ENCODE results near the gene IPMK.
"Not testable (repeated sequence)": the region's sequence is repeated elsewhere in the genome, so short reads cannot be mapped to it uniquely, and the experiment has no call there.

IPMK gene

DNA sequence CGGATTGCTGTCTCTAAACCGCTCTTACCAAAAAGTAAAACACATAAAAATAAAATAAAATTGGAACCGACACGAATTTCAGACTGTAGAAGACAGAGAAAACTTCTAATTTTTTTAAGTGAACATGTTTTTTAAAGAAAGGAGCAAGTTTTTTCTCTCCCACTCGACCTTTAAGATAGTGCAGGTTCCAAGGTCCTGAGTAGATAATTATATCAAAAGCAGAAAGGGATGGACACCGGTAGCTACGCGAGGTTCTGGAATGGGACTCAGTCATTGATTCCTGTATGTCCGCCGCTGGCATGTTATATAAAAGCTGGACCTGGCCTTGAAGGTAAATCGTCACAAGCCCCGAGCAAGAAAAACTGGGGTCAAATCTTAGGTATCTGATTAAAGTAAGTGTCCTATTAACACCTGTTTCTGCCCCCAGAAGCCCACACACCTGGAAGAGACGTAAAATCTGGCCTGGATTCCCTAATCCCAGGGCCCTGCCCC is 806 bp upstream of the IPMK start:
- FAIRE-seq (no peak), DNase-seq (ENCODE audit: low spot score) (no peak)

DNA sequence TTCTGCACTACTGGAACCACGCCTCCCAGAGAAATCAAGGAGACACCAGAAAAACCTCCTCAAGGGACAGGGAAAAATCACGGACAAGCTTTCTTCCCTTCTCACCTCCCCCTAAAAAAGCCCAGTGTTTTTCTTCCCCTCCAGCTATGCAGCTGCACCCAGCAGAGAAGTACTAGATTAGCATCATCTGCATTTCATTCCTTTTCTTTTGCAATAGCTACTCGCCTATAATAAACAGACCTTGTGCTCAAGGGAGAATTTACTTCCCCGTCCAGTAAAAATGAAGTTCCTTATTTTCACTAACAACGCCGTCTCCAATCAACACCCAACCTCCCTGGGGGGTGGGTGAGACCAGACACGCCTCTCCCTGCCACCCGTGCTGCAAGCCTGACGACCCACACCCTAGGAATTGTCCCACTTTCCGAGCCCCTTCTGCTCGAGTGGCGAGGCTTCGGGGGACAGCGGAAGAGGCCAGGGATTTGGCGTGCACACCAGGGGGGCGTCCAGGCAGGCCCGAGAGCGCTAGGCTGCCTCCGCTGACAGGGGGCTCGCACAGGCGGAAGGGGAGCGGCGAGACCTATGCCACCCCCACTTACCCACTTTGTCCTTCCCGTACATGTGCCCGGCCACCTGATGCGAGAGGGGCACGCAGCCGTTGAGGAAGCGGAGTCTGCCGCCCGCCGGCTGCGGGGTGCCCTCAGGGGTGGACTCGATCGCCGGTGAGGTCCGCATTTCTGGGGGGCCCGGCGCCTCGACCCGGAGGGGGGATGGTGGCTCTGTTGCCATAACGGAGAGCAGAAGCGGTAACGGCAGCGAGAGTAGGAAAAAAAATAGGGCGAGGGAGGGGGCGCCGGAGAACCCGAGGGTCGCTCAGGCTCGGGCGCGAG is 625 bp downstream of the IPMK start:
- FAIRE-seq = no peak
- DNase-seq (ENCODE audit: low spot score) = peak; percentile 32

DNA sequence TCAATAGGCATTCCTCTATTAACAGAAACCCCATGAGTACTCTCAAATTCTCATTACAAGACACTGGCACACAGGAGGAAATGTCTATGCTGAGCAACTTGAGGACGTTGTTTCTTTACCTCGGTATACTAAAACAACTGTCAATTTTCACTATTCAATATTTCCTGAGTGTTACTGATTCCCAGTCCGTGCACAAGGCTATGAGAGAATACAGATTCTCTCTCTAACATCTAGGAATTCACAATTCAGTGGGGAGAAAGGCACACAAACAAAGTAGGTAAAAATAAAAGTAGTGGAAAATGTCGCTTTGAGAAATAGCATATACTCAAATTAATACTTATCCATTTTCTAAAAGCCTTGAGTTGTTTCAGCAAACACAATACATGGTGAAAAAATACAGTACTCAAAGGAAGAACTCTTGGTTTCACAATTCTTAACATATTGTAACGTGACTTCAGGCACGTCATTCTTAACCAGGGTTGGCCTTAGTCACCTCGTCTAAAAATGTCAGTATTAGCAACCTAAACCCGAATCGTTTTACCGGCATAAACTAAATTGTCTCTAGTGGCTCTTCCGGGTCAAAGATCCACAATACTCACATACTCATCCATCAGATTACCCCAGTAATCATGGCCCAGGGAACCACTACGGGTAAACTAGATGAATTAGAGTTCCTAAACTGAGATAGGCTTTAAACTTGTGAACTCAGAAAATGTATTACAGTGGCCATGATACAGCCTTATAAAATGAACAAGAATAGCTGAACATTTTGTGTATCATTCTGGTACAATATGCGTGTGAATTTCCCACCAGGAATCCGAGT is 1.5 kb downstream of the IPMK start:
- FAIRE-seq = peak; percentile 64
- DNase-seq (ENCODE audit: low spot score) = peak; percentile 53

DNA sequence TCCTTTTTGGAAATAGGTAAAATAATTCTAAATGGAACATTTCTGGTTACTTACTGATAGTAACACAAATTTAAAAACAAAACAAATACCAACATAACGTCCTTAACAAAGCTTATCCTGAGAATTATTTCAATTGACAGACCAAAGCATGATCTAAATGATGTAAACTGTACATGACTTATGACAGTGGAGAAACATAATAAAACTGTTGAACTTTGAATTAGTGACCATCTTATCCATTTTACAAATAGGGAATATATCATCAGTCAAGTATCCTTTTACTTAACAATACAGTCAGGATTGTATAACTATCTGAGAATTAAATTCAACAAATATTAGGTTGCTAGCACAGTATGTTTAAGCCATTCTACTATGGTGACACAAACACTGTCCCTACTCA is 2.4 kb downstream of the IPMK start:
- FAIRE-seq (no peak), DNase-seq (ENCODE audit: low spot score) (no peak)

DNA sequence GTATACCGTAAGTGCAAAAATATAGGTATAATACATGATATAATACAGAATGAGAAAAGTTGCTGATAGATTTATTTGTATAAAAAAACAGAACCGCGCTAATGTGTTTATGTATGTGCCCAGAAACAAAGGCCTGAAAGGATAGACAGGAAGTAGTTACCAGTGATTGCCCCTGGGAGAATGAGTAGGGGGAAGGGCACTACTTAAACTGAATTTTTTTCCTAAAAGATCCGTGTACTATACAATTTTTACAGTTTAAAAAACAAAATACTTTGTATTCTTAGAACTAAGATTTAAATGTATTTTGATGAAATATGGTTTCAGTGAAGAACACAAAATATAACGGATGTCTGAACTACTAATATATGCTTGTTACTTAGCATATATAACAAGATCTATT is 2.9 kb downstream of the IPMK start:
- FAIRE-seq (peak; percentile 80), DNase-seq (ENCODE audit: low spot score) (peak; percentile 31)

DNA sequence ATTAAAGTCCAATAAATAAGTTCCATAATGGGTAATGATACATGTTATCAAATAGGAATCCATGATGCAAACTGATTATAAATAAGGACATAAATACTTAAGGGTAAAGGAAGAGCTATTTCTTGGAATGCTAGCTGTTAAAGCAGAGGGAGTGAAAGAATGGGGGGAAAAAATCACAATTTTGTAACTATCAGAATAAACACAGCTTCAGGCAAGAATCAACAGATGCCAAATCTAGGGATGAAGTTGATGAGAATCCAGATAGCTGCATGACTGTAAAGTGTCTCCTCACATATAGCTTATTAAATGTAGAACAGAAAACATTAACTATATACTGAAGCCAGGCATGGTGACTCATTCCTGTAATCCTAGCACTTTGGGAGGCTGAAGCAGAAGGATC is 4.9 kb downstream of the IPMK start:
- DNase-seq (ENCODE audit: low spot score) (no peak), FAIRE-seq (no peak)

DNA sequence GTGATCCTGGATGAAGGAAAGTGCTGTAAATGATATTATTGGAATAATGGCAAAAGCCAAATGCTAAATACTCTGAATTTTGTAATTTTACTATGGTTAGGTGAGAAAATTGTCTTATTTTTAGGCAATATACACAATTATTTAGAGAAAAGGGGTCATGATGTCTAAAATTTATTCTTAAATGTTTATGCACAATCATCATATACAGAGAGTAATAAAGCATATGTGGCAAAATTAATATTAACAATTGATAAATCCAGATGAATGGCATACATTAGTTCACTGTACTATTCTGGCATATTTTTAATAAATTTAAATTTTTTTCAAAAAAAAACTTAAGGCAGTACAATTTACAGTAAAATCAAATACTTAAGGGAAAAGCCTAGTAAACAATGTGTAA is 7.4 kb downstream of the IPMK start:
- DNase-seq (ENCODE audit: low spot score) (no peak), FAIRE-seq (no peak)

DNA sequence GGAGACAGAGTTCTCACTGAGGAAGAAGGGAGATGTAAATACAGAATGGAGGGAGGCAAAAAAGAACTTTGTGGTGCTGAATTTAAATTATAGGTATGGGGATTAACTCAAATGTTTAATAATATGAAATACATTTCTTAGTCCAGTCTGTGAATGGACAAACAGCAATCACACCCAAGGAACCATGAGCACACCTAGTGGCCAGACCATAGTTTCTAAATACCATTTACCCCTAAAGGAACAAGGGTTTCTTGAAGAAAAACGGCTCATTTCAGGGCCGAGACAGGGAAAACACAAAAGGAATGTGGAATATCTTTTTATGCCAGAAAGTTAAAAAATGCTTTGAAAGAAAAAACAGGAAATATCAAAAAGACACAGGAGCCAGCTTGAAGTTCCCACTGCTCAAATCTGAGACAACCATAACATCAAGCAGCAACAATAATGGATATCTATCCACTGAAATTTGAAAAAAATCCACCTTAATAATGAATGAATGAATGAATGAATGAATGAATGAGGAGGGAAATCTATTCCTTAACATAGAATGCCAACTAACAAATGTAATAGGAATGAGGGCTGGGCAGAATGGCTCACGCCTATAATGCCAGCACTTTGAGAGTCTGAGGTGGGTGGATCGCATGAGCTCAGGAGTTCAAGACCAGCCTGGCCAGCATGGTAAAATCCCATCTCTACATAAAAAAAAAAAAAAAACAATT is 8.6 kb downstream of the IPMK start:
- DNase-seq (ENCODE audit: low spot score) = no peak
- no peak for FAIRE-seq

DNA sequence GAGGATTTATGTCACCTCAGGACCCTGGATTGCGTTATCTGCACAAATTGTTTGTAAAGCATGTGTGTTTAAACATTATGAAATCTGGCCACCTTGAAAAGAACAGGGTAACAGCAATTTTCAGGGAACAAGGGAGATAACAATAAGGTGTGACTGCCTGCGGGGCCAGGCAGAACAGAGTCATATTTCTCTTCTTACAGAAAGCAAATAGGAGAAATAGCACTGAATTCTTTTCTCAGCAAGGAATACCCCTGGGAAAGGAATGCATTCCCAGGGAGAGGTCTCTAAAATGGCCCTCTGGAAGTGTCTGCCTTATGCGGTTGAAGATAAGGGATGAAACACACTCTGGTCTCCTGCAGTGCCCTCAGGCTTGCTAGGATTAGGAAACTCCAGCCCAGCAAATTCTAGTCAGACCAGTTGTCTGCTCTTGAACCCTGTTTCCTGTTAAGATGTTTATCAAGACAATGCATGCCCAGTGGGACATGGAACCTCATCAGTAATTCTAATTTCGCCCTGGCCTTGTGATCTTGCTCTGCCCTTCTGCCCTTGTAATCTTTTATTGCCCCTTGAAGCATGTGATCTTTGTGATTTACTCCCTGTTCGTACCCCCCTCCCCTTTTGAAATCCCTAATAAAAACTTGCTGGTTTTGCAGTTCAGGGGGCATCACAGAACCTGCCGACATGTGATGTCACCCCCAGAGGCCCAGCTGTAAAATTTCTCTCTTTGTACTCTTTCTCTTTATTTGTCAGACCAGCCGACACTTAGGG is 11.5 kb downstream of the IPMK start:
- DNase-seq (ENCODE audit: low spot score); FAIRE-seq: not testable (repeated sequence)

DNA sequence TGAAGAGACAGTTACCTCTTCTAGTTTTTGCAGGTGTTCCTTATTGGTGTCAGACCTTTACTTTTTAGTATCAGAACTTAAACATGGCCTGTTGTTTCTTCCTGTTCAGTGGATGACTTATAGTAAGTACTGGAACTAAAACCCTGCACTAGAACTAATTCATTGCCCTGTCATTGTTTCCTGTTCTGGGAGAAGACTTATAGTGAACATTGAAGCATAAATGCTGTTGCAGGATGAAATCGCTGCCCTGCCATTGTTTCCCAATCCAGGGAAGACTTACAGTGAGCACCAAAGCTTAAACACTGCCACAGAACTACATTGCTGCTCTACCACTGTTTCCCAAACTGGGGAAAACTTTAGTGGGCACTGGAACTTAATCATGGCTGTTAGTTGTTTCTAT is 13.1 kb downstream of the IPMK start:
- no peak for DNase-seq (ENCODE audit: low spot score)
- FAIRE-seq = no peak

DNA sequence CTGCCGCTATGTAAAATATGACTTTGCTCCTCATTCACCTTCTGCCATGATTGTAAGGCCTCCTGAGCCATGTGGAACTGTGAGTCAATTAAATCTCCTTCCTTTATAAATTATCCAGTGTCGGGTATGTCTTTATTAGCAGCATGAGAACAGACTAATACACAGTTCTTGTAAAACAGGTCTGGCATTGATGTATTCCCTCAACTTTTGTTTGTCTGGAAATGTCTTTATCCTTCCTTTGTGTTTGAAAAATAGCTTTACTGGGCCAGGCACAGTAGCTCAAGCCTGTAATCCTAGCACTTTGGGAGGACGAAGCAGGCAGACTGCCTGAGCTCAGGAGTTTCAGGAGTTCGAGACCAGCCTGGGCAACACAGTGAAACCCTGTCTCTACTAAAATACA is 14.5 kb downstream of the IPMK start:
- no peak for DNase-seq (ENCODE audit: low spot score)
- FAIRE-seq = no peak

DNA sequence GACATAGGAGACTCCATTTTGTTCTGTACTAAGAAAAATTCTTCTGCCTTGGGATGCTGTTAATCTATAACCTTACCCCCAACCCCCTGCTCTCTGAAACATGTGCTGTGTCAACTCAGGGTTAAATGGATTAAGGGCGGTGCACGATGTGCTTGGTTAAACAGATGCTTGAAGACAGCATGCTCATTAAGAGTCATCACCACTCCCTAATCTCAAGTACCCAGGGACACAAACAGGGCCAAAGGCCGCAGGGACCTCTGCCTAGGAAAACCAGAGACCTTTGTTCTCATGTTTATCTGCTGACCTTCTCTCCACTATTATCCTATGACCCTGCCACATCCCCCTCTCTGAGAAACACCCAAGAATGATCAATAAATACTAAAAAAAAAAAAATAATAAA is 23.0 kb downstream of the IPMK start:
- DNase-seq (ENCODE audit: low spot score) = not testable (repeated sequence)
- FAIRE-seq = peak; percentile 85

DNA sequence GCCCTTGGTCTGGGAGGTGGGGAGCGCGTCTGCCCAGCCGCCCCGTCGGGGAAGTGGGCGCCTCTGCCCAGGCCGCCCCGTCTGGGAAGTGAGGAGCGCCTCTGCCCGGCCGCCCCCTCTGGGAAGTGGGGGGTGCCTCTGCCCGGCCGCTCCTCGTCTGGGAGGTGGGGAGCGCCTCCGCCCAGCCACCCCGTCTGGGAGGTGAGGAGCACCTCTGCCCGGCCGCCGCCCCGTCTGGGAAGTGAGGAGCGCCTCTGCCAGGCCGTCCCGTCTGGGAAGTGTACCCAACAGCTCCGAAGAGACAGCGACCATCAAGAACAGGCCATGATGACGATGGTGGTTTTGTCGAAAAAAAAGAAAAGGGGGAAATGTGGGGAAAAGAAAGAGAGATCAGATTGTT is 23.5 kb downstream of the IPMK start:
- DNase-seq (ENCODE audit: low spot score); FAIRE-seq: not testable (repeated sequence)

DNA sequence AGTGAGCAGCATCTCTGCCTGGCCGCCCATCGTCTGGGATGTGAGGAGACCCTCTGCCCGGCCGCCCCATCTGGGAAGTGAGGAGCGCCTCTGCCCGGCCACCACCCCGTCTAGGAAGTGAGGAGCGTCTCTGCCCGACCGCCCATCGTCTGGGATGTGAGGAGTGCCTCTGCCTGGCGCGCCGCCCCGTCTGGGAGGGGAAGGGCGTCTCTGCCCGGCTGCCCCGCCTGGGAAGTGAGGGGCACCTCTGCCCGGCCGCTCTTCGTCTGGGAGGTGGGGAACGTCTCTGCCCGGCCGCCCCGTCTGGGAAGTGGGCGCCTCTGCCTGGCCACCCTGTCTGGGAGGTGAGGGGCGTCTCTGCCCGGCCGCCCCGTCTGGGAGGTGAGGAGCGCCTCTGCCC is 23.9 kb downstream of the IPMK start:
- DNase-seq (ENCODE audit: low spot score); FAIRE-seq: not testable (repeated sequence)

DNA sequence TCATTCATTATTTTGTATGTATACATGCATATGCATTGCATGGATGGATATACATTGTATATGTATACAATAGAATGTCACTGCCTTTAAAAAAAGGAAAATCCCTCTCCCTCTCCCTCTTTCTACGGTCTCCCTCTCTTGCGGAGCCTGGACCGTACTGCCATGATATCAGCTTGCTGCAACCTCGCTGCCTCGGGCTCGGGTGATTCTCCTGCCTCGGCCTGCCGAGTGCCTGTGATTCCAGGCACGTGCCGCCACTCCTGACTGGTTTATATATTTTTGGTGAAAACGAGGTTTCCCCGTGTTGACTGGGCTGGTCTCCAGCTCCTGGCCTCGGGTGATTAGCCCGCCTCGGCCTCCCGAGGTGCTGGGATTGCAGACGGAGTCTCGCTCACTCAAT is 24.4 kb downstream of the IPMK start:
- no peak for DNase-seq (ENCODE audit: low spot score)
- no peak for FAIRE-seq

DNA sequence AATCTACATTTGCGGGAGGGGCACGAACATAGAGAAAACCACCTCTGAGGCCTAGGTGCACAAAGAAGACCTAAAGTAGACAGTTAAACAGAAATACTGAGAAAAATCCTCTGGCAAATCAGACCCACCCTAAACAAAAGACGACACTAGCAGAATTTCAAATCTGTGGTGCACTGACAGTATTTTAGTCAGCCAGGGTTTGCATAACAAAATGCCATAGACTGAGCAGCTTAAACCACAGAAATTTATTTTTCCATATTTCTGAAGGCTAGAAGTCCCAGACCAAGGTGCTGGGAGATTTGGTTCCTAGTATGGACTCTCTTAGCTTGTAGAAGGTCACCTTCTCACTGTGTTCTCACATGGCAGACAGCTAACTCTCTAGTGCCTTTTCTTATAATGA is 26.3 kb downstream of the IPMK start:
- DNase-seq (ENCODE audit: low spot score) = no peak
- FAIRE-seq = no peak

DNA sequence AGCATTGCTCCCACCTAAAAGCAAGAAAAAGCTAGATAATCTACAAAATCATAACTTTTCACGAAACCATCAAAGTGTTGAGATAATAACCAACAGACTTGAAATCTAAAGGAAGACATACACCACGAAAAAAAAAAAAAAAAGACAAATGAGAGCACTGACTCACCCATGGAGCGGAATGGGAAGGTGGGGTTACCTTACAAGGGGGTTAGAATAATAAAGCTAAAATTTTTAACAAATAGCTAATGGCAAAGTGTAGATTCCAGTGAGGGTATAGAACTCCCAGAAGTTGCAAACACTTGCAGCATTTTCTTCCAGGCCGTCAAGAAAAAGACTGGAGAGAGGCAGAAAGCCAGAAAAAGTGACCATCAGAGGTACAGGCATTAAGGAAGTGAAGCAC is 27.2 kb downstream of the IPMK start:
- peak; percentile 10 for FAIRE-seq
- no peak for DNase-seq (ENCODE audit: low spot score)

DNA sequence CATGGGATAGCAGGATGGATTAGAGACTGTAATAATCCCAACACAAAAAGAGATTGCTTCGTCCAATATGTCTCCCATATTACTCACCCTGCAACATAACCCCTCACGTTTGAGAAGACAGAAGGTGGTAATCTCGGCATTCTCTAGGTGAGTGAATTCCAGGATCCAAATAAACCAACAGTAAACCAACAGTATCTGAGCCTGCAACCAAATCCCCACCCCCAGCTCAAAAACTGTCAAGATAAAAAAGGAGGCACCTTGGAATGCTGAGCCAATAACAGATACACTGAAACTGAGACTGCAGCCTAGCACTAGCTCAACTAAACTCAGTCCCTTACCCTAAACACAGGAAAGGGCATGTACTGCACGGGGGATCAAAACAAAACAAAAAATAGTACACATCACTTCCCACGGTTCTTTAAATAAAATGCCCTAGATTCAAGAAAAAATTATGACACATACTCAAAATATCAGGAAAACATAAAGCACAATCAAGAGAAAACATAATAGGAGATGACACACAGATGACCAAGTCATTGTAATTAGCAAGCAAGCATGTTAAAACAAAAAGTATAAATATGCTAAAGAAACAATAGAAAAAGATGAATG is 28.0 kb downstream of the IPMK start:
- FAIRE-seq (no peak), DNase-seq (ENCODE audit: low spot score) (no peak)

DNA sequence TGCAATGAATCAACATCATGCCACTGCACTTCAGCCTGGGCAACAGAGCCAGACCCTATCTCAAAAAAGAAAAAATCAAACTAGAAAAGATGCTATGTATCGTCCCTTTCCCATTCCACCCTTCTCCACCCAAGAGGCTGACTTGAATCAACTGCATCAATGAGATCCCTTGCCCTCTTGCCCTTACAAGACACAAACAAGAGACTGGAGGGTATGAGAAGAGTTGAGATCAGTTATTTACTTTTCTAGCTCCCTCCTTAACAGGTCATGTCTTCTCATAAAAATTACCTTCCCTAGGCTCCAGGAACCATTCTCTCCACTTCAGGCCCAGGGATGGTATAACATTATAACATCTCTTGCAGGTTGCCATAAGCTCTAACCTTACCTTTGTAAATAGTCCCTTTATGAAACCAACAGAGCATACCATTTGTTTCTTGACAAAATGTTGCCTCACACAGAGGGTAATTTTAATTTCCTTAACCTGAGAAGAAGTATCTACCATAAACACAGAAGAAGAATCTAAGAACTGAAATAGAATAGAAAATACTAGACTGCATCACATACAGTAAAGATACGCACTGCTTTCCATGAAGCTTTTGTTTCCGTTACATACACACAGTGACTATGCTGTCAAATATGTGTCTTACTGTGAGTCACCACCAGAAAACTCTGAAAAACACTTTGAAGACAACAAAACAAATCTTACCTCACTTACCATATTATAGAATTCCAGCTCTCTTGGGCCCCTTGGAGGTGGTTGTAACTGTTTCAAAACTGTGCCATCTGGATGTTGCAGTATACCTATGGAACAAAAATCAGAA is 30.5 kb downstream of the IPMK start:
- DNase-seq (ENCODE audit: low spot score) = peak; percentile 85
- FAIRE-seq = peak; percentile 92

DNA sequence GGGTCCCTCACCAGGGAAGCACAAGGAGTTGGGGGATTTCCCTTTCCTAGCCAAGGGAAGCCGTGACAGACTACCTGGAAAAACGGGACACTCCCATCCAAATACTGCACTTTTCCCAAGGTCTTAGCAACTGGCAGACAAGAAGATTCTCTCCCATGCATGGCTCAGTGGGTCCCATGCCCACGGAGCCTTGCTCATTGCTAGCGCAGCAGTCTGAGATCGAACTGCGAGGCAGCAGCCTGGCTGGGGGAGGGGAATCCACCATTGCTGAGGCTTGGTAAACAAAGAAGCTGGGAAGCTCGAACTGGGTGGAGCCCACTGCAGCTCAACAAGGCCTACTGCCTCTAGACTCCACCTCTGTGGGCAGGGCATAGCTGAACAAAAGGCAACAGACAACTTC is 37.8 kb downstream of the IPMK start:
- not testable (repeated sequence) for DNase-seq (ENCODE audit: low spot score); FAIRE-seq
